HG02884 (cell line): ENCODE measurements around the gene INHBE.
"Not testable (repeated sequence)": the region's sequence is repeated elsewhere in the genome, so short reads cannot be mapped to it uniquely, and the experiment has no call there.

Experiments
- ATAC-seq: cut with Tn5 transposase; IDR thresholded peaks from one replicate; pipeline ENCODE4 v1.9.1; 2021; ENCODE audit warnings: mild to moderate bottlenecking, moderate library complexity; ENCODE audit not compliant: unreplicated experiment

Gene INHBE

DNA sequence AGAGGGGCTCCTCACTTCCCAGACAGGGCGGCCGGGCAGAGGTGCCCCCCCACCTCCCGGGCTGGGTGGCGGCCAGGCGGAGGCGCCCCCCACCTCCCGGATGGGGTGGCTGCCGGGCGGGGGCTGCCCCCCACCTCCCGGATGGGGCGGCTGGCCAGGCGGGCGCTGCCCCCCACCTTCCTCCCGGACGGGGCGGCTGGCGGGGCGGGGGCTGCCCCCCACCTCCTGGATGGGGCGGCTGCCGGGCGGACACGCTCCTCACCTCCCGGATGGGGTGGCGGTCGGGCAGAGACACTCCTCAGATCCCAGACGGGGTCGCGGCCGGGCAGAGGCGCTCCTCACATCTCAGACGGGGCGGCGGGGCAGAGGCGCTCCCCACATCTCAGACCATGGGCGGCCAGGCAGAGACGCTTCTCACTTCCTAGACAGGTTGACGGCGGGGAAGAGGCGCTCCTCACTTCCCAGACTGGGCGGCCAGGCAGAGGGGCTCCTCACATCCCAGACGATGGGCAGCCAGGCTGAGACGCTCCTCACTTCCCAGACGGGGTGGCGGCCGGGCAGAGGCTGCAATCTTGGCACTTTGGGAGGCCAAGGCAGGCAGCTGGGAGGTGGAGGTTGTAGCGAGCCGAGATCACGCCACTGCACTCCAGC is 40.1 kb downstream of the INHBE start:
- not testable (repeated sequence) for ATAC-seq

DNA sequence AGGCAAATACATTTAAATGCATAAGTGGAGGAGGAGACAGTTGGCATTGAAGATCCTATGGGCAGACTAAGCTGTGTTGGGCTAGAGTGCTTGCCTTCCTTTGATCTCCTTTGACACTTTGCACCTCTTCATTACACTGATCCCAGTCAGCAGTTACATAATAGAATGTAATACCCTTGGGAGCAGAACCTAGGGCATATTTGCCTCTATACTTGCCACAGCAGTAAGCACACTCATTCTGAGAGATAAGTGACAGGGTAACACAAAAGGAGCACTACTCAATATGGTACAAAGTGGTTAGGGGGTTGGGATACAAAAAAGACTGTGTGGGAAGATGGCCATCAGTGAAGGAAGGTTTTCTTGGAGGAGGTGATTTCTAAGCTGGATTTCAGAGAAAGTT is 41.7 kb downstream of the INHBE start:
- no peak for ATAC-seq

DNA sequence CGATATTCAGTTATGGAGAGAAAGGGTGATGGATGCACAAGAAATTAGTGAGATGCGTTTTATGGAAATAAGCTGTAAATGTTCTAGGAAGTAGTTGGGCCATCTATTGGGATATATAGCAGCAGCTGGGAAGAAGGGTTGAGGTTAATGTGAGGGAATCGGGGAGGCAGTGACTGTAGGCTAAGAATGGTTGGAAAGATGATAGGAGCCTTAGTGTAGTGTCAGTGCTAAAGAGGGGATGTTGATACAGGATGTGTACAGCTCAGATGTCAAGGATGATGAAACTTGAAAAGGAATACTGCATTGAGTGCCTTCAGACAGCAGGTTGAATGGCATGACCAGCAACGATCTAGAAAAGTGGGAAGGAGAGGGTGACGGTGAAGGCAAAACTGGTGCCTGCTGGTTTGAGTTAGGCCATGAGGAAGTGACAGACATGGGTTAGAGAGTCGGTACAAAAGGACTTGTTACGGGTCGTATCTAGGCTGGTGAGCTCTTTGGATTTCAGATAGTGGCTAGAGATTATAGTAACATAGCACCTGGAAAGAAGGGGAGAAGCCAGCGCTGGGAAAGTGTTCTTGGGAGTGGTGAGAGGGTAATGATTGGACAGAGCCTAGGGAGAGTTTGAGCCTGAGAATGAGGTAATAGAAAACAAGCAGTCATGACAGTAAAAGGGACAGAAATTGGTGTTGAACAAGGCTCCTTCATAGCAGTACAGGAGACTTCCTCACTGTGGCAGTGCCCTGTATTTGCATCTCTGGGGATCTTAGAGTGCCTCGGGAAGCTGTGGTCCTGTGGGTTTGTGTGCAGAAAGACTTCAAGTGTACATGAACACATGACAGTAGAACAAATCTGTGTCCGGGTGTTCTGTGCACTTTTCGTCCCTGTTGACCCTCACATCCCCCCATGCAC is 42.4 kb downstream of the INHBE start:
- no peak for ATAC-seq

DNA sequence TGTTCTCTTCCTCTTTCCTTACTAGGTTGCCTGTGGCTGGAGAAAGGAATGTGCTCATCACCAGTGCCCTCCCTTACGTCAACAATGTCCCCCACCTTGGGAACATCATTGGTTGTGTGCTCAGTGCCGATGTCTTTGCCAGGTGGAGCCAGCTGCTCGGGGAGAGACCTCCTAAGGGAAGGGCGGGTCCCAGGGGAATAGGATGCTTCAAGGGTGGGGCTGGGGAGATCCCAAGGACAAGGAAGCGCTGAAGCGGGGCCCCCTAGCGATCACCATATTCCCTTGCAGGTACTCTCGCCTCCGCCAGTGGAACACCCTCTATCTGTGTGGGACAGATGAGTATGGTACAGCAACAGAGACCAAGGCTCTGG is 43.0 kb downstream of the INHBE start:
- no peak for ATAC-seq

DNA sequence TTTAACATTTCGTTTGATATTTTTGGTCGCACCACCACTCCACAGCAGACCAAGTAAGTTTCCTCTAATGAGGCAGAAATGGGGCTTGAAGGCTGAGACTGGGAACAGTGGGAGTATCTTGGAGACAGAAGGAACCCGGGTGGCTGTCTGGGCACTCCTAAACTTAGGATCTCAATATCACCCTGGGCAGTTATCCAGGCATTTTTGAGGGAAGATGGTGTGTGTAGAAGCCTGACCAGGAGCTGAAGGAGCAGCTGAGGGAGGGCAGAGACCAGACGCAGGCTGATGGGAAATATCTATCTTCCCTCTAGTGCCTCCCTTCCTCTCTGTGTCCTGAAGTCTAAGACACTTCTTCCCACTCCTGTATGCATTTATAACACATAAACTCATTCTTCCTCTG is 43.5 kb downstream of the INHBE start:
- no peak for ATAC-seq

DNA sequence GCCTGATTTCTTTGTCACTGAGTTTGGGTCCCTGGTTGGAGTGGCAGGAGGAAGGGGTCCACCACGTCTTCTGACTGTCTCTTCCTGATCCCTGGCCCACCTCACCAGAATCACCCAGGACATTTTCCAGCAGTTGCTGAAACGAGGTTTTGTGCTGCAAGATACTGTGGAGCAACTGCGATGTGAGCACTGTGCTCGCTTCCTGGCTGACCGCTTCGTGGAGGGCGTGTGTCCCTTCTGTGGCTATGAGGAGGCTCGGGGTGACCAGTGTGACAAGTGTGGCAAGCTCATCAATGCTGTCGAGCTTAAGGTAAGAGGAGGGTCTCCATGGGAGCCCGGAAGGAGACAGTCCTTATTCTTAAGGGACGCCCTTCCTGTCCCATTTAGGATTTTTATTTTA is 45.1 kb downstream of the INHBE start:
- ATAC-seq: no peak

DNA sequence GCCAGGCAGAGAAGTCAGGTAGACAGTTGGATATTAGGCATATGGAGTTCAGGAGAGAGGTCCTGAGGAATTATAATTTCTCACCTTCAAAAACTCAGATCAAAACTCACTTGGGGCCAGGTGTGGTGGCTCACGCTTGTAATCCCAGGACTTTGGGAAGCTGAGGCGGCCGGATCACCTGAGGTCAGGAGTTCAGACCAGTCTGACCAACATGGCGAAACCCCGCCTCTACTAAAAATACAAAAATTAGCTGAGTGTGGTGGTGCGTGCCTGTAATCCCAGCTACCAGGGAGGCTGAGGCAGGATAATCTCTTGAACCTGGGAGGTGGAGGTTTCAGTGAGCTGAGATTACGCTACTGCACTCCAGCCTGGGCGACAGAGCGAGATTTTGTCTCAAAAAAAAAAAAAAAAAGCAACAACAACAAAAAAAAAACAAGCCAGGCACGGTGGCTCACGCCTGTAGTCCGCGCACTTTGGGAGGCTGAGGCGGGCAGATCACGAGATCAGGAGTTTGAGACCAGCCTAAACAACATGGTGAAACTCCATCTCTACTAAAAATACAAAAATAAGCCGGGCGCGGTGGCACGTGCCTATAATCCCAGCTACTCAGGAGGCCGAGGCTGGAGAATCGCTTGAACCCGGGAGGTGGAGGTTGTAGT is 47.3 kb downstream of the INHBE start:
- ATAC-seq: not testable (repeated sequence)

DNA sequence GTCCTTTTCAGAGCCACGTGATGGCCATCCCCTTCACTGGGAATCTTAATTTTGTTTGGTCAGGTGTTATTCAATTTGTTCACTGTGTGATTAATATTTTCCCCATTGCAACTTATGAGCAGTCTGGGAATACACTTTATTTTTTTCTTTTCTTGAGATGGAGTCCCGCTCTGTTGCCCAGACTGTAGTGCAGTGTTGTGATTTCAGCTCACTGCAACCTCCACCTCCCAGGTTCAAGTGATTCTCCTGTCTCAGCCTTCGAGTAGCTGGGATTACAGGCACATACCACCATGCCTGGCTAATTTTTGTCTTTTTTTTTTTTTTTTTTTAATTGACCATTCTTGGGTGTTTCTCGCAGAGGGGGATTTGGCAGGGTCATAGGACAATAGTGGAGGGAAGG is 51.4 kb downstream of the INHBE start:
- not testable (repeated sequence) for ATAC-seq
